H1 (cell line): Measurements from ENCODE around the gene POPDC3.

Source experiments
- BRCA1 ChIP-seq: IDR thresholded peaks from 2 replicates; pipeline ENCODE4 v1.6.1; 2012; ENCODE audit warnings: low read depth, low read length, improper control_type of control experiment
- CTCF ChIP-seq, 3 experiments: IDR thresholded peaks; 1 replicate in 2 of 3; 2 replicates in 1 of 3; pipeline versions ENCODE4 v1.5.1 to v1.6.1; 2011; ENCODE audit warnings: low read length in 3 of 3, mild to moderate bottlenecking in 3 of 3, inconsistent platforms in 2 of 3, low read depth in 1 of 3, moderate library complexity in 1 of 3; ENCODE audit not compliant: insufficient read depth in 1 of 3; ENCODE audit errors: control extremely low read depth in 1 of 3
- JUN ChIP-seq: IDR thresholded peaks from 2 replicates; pipeline ENCODE4 v1.6.1; 2011; ENCODE audit warnings: low read depth, mild to moderate bottlenecking, improper control_type of control experiment, low read length

- TF ChIP-seq JUN (no peak), CTCF (IDR thresholded peaks at IDR 0.05; ENCODE audit: control extremely low read depth in 1 of 3, insufficient read depth in 1 of 3, low read depth in 1 of 3, low read length in 3 of 3) (no peak), BRCA1 (no peak)
Measured at GRCh38 chr6:105163183-105163582, 16.6 kb downstream of the POPDC3 start.
